ENCODE data around the gene ABCC1.

Gene ABCC1

DNA sequence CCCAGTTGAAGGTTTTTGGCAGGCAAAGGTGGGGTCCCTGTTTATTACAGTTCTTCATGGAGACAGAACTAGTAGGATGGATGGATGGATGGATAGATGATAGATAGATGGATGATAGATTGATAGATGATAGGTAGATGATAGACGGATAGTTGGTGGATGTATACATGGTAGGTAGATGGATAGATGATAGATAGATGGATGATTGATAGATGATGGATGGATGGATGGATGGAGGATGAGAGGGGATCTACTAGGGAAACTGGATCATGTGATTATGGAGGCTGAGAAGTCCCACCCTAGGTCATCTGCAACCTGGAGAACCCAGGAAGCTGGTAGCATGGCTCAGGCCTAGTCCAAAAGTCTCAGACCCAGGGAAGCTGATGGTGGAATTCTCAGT lies 88.6 kb downstream of the ABCC1 start:
- in situ Hi-C loops (cut with HindIII; ENCODE audit: low sequenced_read_pairs), result no loop called here

DNA sequence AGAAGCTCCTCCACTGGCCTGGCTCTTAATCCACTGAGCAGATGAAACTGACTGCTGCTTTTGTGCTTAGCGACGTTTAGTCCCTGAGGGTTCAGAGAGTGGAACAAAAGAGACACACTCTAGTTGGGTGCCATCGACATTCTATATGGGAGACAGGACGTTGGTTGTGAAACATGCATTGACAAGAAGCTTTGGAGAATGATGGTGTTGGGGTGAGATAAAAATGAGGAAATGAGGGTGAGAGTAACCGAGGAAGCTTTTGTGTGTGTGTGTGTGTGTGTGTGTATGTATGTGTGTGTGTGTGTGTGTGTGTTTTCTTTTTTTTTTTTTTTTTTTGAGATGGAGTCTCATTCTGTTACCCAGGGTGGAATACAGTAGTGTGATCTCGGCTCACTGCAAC lies 89.5 kb downstream of the ABCC1 start:
- in situ Hi-C loops (cut with HindIII; ENCODE audit: low sequenced_read_pairs), result no loop called here

DNA sequence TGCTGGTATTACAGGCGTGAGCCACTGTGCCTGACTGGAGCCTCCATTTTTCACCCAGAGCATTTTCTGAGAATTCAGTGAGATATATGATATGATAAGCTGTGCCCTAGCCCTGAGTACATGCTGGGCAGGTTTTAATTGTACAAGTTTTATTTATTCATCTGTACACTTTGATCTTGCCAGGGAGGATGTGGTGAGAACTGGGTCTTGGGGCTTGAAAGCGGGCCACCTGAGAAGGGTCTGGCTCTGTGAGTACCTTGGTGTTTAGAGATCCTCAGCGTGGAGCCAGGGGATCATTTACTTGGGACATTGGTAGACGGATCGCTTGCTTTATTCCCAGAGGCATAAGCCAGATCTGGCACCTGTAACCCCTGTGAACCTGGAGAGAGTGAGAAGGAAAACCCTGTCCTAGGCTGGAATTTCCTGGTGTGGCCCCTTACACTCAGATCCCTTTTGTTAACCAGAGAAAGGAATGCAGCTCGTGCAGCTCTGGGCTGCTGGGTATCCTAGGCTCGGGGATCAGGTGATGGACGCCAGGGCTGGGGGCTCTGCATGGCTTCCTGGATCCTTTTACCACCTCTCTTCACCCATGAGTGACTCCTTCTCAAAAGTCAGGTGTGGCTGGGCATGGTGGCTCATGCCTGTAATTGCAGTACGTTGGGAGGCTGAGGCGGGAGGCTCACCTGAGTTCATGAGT lies 91.9 kb downstream of the ABCC1 start:
- in situ Hi-C loops (cut with HindIII; ENCODE audit: low sequenced_read_pairs), result no loop called here

GRCh38 chr16:16042076-16042475 lies 92.7 kb downstream of the ABCC1 start:
- in situ Hi-C loops (cut with HindIII; ENCODE audit: low sequenced_read_pairs), result no loop called here

DNA sequence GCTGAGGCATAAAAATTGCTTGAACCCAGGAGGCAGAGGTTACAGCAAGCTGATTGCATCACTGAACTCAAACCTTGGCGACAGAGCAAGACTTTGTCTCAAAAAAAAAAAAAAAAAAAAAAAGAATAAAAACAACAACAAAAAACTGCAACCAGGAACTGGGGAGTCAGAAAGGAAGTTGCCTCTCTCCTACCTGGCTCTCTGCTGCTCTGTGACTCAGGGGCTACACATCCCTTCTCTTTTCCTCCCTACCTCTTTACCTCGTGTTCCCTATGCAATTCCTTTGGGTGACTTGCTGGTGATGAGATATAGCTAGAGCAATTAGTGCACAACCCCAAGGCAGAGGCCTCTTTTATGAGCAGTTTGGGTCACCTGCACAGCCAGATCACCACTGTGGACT lies 95.9 kb downstream of the ABCC1 start:
- in situ Hi-C loops (cut with HindIII; ENCODE audit: low sequenced_read_pairs), result no loop called here

DNA sequence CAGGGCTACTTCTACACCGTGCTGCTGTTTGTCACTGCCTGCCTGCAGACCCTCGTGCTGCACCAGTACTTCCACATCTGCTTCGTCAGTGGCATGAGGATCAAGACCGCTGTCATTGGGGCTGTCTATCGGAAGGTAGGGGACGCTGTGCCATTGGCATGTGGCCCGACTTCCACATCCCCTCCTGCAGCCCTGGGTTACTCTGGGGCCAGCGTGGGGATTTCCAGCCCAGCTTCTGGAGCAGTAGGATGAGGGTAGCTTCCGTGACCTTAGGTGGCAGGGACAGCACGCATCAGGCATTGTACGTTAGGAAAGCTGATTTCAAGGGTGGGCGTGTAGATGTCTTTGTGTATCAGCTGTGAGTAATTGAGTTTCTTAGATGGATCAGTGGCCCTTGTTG lies 96.5 kb downstream of the ABCC1 start:
- in situ Hi-C loops (cut with HindIII; ENCODE audit: low sequenced_read_pairs), result no loop called here

DNA sequence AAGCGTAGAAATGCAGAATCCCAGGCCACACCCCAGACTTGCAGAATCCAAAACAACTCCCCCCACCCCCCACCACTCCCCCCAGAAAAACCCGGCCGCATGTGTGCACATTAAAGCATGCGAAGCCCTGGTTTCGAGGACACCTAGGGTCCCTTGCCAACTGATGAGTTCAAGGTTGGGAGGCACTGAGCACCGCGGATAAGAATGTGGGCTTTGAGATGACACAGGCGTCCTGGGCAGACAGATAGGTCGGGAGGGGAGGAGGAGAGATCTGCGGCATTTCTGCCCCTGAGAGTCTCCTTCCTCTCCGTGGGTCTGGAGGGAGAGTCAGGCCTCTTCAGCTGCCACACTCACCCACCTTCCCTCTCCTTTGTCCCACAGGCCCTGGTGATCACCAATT lies 98.3 kb downstream of the ABCC1 start:
- in situ Hi-C loops (cut with HindIII; ENCODE audit: low sequenced_read_pairs), result no loop called here

DNA sequence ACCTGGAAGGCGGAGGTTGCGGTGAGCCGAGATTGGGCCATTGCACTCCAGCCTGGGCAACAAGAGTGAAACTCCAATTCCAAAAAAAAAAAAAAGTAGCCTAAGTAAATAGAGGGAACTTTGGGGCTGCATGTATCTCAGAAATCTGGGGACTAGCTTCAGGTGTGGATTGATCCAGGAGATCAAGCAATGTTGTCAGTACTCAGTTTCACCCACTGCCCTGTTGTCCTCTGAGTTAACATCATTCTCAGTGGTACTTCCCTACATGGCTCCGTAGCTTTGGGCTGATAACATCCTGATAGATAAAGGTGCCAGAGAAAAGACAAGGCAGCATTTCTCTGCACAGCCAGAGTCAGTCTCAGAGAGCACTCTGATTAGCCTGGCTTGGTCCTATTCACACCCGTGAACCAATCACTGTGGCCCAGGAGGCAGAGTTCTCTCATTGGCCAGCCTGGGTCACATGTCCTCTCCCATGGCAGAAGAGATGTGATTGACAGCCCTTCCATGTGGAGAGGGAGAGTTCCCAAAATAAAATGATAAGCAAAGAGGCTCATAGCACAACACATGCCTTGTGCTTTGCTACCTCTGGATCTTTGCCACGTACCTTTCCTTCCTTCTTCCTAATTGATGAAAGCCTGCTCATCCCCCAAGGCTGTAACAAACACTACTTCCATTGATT lies 99.6 kb downstream of the ABCC1 start:
- in situ Hi-C loops (cut with HindIII; ENCODE audit: low sequenced_read_pairs), result no loop called here

GRCh38 chr16:16050106-16050505 lies 100.7 kb downstream of the ABCC1 start:
- in situ Hi-C loops (cut with HindIII; ENCODE audit: low sequenced_read_pairs), result loop anchor here (10.0 kb wide), 1 partner anchor 255 kb away; no protein-coding TSS in a partner anchor

DNA sequence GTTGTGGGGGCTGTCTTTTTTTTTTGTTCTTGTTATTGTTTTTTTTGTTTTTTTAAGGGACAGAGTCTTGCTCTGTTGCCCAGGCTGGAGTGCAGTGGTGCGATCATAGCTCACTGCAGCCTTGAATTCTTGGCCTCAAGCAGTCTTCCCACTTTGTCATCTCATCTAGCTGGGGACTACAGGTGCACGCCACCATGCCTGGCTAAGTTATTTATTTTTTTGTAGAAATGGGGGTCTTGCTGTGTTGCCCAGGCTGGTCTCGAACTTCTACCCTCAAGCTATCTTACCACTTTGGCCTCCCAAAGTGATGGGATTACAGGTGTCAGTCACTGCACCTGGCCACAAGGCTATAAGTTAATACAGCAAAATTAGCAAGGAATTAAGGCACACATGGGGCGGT lies 101.7 kb downstream of the ABCC1 start:
- in situ Hi-C loops (cut with HindIII; ENCODE audit: low sequenced_read_pairs), result loop anchor here (10.0 kb wide), 1 partner anchor 256 kb away; no protein-coding TSS in a partner anchor

DNA sequence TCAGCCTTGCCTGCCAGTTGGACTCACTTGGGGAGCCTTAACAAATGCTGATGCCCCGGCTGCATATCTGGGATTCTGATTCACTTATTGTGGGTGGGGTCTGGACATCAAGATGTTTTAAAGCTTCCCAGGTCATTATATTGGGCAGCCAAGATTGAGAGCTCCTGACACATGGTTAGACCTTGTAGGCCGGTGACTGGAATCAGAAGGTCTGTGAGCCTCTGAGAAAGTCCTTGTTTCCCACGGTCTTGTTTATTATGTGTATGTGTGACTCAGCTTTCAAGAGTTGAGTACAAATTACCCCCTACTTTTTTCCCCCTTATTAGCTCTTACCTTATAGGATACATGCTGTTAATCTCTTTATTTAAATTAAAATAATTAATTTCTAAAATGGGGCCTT lies 103.5 kb downstream of the ABCC1 start:
- in situ Hi-C loops (cut with HindIII; ENCODE audit: low sequenced_read_pairs), result loop anchor here (10.0 kb wide), 1 partner anchor 258 kb away; no protein-coding TSS in a partner anchor

DNA sequence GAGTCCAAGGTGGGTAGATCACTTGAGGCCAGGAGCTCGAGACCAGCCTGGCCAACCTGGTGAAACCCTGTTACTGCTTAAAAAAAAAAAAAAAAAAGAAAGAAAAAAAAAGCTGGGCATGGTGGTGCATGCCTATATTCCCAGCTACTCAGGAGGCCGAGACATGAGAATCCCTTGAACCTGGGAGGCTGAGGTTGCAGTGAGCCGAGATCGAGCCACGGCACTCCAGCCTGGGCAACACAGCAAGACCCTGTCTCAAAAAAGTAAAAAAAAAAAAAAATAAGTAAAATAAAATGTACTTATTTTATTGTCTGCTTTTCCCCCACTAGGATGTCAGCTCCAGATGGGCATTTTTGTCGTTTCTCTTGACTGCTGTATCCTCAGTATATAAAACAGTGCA lies 107.7 kb downstream of the ABCC1 start:
- in situ Hi-C loops (cut with HindIII; ENCODE audit: low sequenced_read_pairs), result loop anchor here (10.0 kb wide), 1 partner anchor 262 kb away; no protein-coding TSS in a partner anchor

DNA sequence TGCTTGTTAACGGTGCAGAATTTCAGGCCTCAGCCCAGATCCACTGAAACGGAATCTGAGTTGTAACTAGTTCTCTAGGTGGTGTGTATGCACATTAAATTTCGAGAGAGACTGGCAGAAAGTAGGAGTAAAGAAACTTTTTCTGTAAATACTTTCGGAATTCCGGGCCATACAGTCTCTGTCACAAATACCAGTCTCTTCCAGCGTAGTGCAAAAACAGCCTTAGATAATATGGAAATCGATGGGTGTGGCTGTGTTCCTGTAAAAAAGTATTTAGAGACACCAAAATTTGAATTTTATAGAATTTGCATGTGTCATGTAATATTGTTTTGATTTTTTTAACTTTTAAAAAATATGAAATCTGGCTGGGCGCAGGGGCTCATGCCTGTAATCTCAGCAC lies 109.7 kb downstream of the ABCC1 start:
- in situ Hi-C loops (cut with HindIII; ENCODE audit: low sequenced_read_pairs), result loop anchor here (10.0 kb wide), 1 partner anchor 264 kb away; no protein-coding TSS in a partner anchor

- in situ Hi-C loops (cut with HindIII; ENCODE audit: low sequenced_read_pairs), result loop anchor here (10.0 kb wide), 1 partner anchor 265 kb away; no protein-coding TSS in a partner anchor
These were observed 110.6 kb downstream of the ABCC1 start for GRCh38 chr16:16059895-16060590.

- in situ Hi-C loops (cut with HindIII; ENCODE audit: low sequenced_read_pairs), result no loop called here
These were observed 112.9 kb downstream of the ABCC1 start for GRCh38 chr16:16062023-16062937.

- in situ Hi-C loops (cut with HindIII; ENCODE audit: low sequenced_read_pairs), result no loop called here
These were observed 114.3 kb downstream of the ABCC1 start for GRCh38 chr16:16063683-16064082.

GRCh38 chr16:16064874-16065384 lies 115.5 kb downstream of the ABCC1 start:
- in situ Hi-C loops (cut with HindIII; ENCODE audit: low sequenced_read_pairs), result no loop called here

- in situ Hi-C loops (cut with HindIII; ENCODE audit: low sequenced_read_pairs), result no loop called here
These were observed 117.7 kb downstream of the ABCC1 start for GRCh38 chr16:16067127-16067526.

- in situ Hi-C loops (cut with HindIII; ENCODE audit: low sequenced_read_pairs), result no loop called here
These were observed 122.3 kb downstream of the ABCC1 start for GRCh38 chr16:16071631-16072244.

DNA sequence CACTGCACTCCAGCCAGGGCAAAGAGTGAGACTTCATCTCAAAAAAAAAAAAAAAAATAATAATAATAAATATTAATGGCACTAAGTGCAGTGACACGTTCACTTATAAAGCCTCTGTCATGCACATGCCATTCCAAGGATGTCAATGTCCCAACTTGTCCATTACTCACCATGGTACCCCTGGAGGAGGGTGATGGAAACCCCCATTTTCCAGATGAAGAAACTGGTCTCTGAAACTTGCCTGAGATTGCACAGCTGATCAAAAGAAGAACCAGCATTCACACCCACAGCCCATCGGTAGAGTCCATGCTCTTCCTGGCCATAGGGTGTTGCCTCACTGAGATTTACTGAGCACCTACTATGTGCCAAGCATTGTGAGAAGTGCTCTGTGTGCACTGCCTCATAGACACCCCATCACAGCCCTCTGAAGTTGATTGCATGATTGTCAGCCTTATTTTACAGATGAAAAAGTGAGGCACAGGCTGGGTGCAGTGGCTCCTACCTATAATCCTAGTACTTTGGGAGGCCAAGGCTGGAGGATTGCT lies 123.7 kb downstream of the ABCC1 start:
- in situ Hi-C loops (cut with HindIII; ENCODE audit: low sequenced_read_pairs), result no loop called here
